OCI-LY7 (cell line): ENCODE data around the gene LBP.
A peak's percentile ranks its signal among the peaks of the same experiment; 100 is the strongest.

ENCODE experiments used
- CTCF ChIP-seq: fragments of 200-600 bp; sonication (generic); conservative IDR thresholded peaks from 2 replicates; pipeline ENCODE4 v1.5.1; 2014; ENCODE audit warnings: mild to moderate bottlenecking, antibody characterized with exemption, low read length, moderate library complexity, mixed read lengths
- EZH2phosphoT487 ChIP-seq: fragments of 200-600 bp; sonication (generic); IDR thresholded peaks from 2 replicates; pipeline ENCODE4 v1.6.1; 2018; ENCODE audit warnings: low read depth, borderline replicate concordance, mild to moderate bottlenecking, mixed run types, antibody characterized with exemption, low read length, moderate library complexity, mixed read lengths

GRCh38 chr20:38321959-38322598 lies 24.2 kb upstream of the LBP start:
- TF ChIP-seq CTCF = peak; percentile 62
- no peak for TF ChIP-seq EZH2phosphoT487
